Measurements from ENCODE around the gene ELMO1. TPM values are rescaled to one million over a fixed set of nuclear protein-coding genes. Genes with fewer than 3 reads are reported as not detected.

The ELMO1 gene
- polyA plus RNA-seq, 2 of the 4 experiments (the other 2 are of a cell fraction), result 2.3 to 6.1 TPM

GRCh38 chr7:36889182-36889581 is 559.5 kb downstream of the ELMO1 start:
- POLR2A ChIA-PET, result no interaction called here
- FAIRE-seq, result no peak

GRCh38 chr7:36887969-36888368 is 560.7 kb downstream of the ELMO1 start:
- H3K4me2 ChIP-seq, result no peak overlapping the region
- H3K27ac ChIP-seq, result no peak overlapping the region
- FAIRE-seq, result no peak
- H3K4me3 ChIP-seq, result no peak overlapping the region
- no peaks in the 10 kb centered on the region for H3K9me3 ChIP-seq
- WGBS (ENCODE audit: missing lambda C conversion rate), result 24% methylated on average over 2 of the region's 2 CpGs
- no peaks in the 10 kb centered on the region for H3K4me1 ChIP-seq
- no peak for ATAC-seq
- DNase-seq (ENCODE audit: low read depth in 1 of 2, low spot score in 1 of 2), result no peak
- ChIA-PET CTCF (interaction anchor here (0.9 kb wide), 1 partner anchor 400 kb away, joined by 3 read pairs; no protein-coding TSS in a partner anchor), POLR2A (no interaction called here)
- no peak for TF ChIP-seq ZFP36 (IDR thresholded peaks at IDR 0.05; ENCODE audit: borderline replicate concordance, partially characterized antibody)
- no peak for TF ChIP-seq CBX2 (IDR thresholded peaks at IDR 0.05; ENCODE audit: borderline replicate concordance, low read depth)
- TF ChIP-seq MAZ (IDR thresholded peaks at IDR 0.05; ENCODE audit: borderline replicate concordance, low read depth, low read length), result no peak
- no peak for TF ChIP-seq HOXB5 (CRISPR knock-in tag; IDR thresholded peaks at IDR 0.05)
- no peak for TF ChIP-seq RARB (CRISPR knock-in tag; IDR thresholded peaks at IDR 0.05)
- TF ChIP-seq CTCF (IDR thresholded peaks at IDR 0.05), result no peak
- no peak for TF ChIP-seq JUNB (IDR thresholded peaks at IDR 0.05)
- TF ChIP-seq RFX5 (IDR thresholded peaks at IDR 0.05), result no peak
- TF ChIP-seq CBX8 (IDR thresholded peaks at IDR 0.05), result no peak
- TF ChIP-seq SMC3 (IDR thresholded peaks at IDR 0.05), result no peak
- TF ChIP-seq BCL3 (IDR thresholded peaks at IDR 0.05), result no peak
- no peak for TF ChIP-seq NR3C1 (IDR thresholded peaks at IDR 0.05)
- TF ChIP-seq EP300 (IDR thresholded peaks at IDR 0.05), result no peak
- no peak for TF ChIP-seq HOXA7 (CRISPR knock-in tag; IDR thresholded peaks at IDR 0.05)
- TF ChIP-seq MAX (IDR thresholded peaks at IDR 0.05), result no peak
- no peak for TF ChIP-seq RCOR1 (IDR thresholded peaks at IDR 0.05; ENCODE audit: low read depth, low read length)
- no peak for TF ChIP-seq REST (IDR thresholded peaks at IDR 0.05)
- no peak for TF ChIP-seq FOSL2 (IDR thresholded peaks at IDR 0.05)
- TF ChIP-seq FOSL2 (CRISPR knock-in tag; IDR thresholded peaks at IDR 0.05), result no peak

More at GRCh38 chr7:36889182-36889581, 559.5 kb downstream of the ELMO1 start:
- no peak for ATAC-seq
- H3K4me1 ChIP-seq, result no peaks in the 10 kb centered on the region
- no peak overlapping the region for H3K4me2 ChIP-seq
- H3K27ac ChIP-seq, result no peak overlapping the region
- CTCF ChIA-PET, result no interaction called here
- DNase-seq (ENCODE audit: low read depth in 1 of 2, low spot score in 1 of 2), result no peak
- H3K9me3 ChIP-seq, result no peaks in the 10 kb centered on the region
- TF ChIP-seq RAD21 (conservative IDR thresholded peaks at IDR 0.05 in 1 of 2, IDR thresholded peaks at IDR 0.05 in 1 of 2) (no peak), ZSCAN20 (CRISPR knock-in tag; IDR thresholded peaks at IDR 0.05) (no peak), PBX3 (IDR thresholded peaks at IDR 0.05) (no peak), ESRRA (IDR thresholded peaks at IDR 0.05; ENCODE audit: borderline replicate concordance, low read length) (no peak), JUNB (IDR thresholded peaks at IDR 0.05) (no peak), HES2 (IDR thresholded peaks at IDR 0.05) (no peak), KDM1A (IDR thresholded peaks at IDR 0.05; ENCODE audit: low read depth) (no peak)
- WGBS (ENCODE audit: missing lambda C conversion rate), result 32% methylated on average over 1 of the region's 1 CpG
- H3K4me3 ChIP-seq, result no peak overlapping the region

All from A549 (cell line).